HEK293 (cell line): ENCODE measurements around the gene RAD51.

Source experiments
- EGR2 ChIP-seq: fragments of 450-650 bp; formaldehyde crosslinking; IDR thresholded peaks from 2 replicates; pipeline ENCODE4 v1.5.1; 2016; ENCODE audit warnings: low read depth, missing biosample characterization, missing genetic modification characterization
- FEZF1 ChIP-seq: fragments of 450-650 bp; formaldehyde crosslinking; IDR thresholded peaks from 2 replicates; pipeline ENCODE4 v1.5.1; 2016; ENCODE audit warnings: missing biosample characterization, missing genetic modification characterization
- GLI2 ChIP-seq: fragments of 450-650 bp; formaldehyde crosslinking; IDR thresholded peaks from 2 replicates; pipeline ENCODE4; 2017; ENCODE audit warnings: missing biosample characterization, missing genetic modification characterization, low read depth, borderline replicate concordance
- GLIS1 ChIP-seq: fragments of 450-650 bp; formaldehyde crosslinking; IDR thresholded peaks from 2 replicates; pipeline ENCODE4 v1.5.1; 2016; ENCODE audit warnings: missing biosample characterization, missing genetic modification characterization
- KLF17 ChIP-seq: fragments of 450-650 bp; formaldehyde crosslinking; IDR thresholded peaks from 2 replicates; pipeline ENCODE4 v1.5.1; 2016; ENCODE audit warnings: missing biosample characterization, missing genetic modification characterization
- KLF7 ChIP-seq: fragments of 450-650 bp; formaldehyde crosslinking; IDR thresholded peaks from 2 replicates; pipeline ENCODE4 v1.5.1; 2016; ENCODE audit warnings: missing biosample characterization, missing genetic modification characterization, borderline replicate concordance
- WT1 ChIP-seq: fragments of 450-650 bp; formaldehyde crosslinking; IDR thresholded peaks from 2 replicates; pipeline ENCODE4 v1.5.1; 2016; ENCODE audit warnings: missing biosample characterization, missing genetic modification characterization
- ZBTB26 ChIP-seq: fragments of 450-650 bp; formaldehyde crosslinking; optimal IDR thresholded peaks from 2 replicates; pipeline ENCODE3; 2016; ENCODE audit warnings: missing biosample characterization, mild to moderate bottlenecking, missing genetic modification characterization
- ZBTB48 ChIP-seq: fragments of 450-650 bp; formaldehyde crosslinking; IDR thresholded peaks from 2 replicates; pipeline ENCODE4 v1.5.1; 2016; ENCODE audit warnings: missing biosample characterization, missing genetic modification characterization
- ZBTB8A ChIP-seq: fragments of 450-650 bp; formaldehyde crosslinking; IDR thresholded peaks from 2 replicates; pipeline ENCODE4 v1.5.1; 2016; ENCODE audit warnings: missing biosample characterization, missing genetic modification characterization
- ZFHX2 ChIP-seq: fragments of 450-650 bp; formaldehyde crosslinking; conservative IDR thresholded peaks from 2 replicates; pipeline ENCODE4 v1.5.1; 2016; ENCODE audit warnings: missing biosample characterization, missing genetic modification characterization
- ZIC2 ChIP-seq: fragments of 450-650 bp; formaldehyde crosslinking; IDR thresholded peaks from 2 replicates; pipeline ENCODE4 v1.5.1; 2016; ENCODE audit warnings: missing biosample characterization, missing genetic modification characterization
- ZNF121 ChIP-seq: fragments of 450-650 bp; formaldehyde crosslinking; IDR thresholded peaks from 2 replicates; pipeline ENCODE4 v1.5.1; 2016; ENCODE audit warnings: missing biosample characterization, missing genetic modification characterization
- ZNF19 ChIP-seq: fragments of 450-650 bp; formaldehyde crosslinking; IDR thresholded peaks from 2 replicates; pipeline ENCODE4; 2016; ENCODE audit warnings: missing biosample characterization, missing genetic modification characterization, low read depth
- ZNF2 ChIP-seq: fragments of 450-650 bp; formaldehyde crosslinking; IDR thresholded peaks from 2 replicates; pipeline ENCODE4 v1.5.1; 2016; ENCODE audit warnings: missing biosample characterization, missing genetic modification characterization
- ZNF202 ChIP-seq: fragments of 450-650 bp; formaldehyde crosslinking; IDR thresholded peaks from 2 replicates; pipeline ENCODE4 v1.5.1; 2016; ENCODE audit warnings: missing biosample characterization, missing genetic modification characterization, borderline replicate concordance
- ZNF211 ChIP-seq: fragments of 450-650 bp; formaldehyde crosslinking; IDR thresholded peaks from 2 replicates; pipeline ENCODE4 v1.5.1; 2016; ENCODE audit warnings: low read depth, missing biosample characterization, missing genetic modification characterization
- ZNF221 ChIP-seq: fragments of 450-650 bp; formaldehyde crosslinking; IDR thresholded peaks from 2 replicates; pipeline ENCODE4 v1.5.1; 2017; ENCODE audit warnings: missing biosample characterization, missing genetic modification characterization, borderline replicate concordance
- ZNF394 ChIP-seq: fragments of 450-650 bp; formaldehyde crosslinking; IDR thresholded peaks from 2 replicates; pipeline ENCODE4 v1.5.1; 2016; ENCODE audit warnings: missing biosample characterization, missing genetic modification characterization, mild to moderate bottlenecking, moderate library complexity, borderline replicate concordance
- ZNF629 ChIP-seq: fragments of 450-650 bp; formaldehyde crosslinking; IDR thresholded peaks from 2 replicates; pipeline ENCODE4 v1.5.1; 2017; ENCODE audit warnings: missing biosample characterization, missing genetic modification characterization
- ZNF664 ChIP-seq: fragments of 450-650 bp; formaldehyde crosslinking; IDR thresholded peaks from 2 replicates; pipeline ENCODE4 v1.5.1; 2016; ENCODE audit warnings: missing biosample characterization, missing genetic modification characterization
- ZNF747 ChIP-seq: fragments of 450-650 bp; formaldehyde crosslinking; IDR thresholded peaks from 2 replicates; pipeline ENCODE4 v1.5.1; 2016; ENCODE audit warnings: missing biosample characterization, missing genetic modification characterization
- ZXDB ChIP-seq: fragments of 450-650 bp; formaldehyde crosslinking; IDR thresholded peaks from 2 replicates; pipeline ENCODE4 v1.5.1; 2016; ENCODE audit warnings: missing biosample characterization, missing genetic modification characterization
- TF ChIP-seq, protein P1 (sequence below): fragments of 450-650 bp; formaldehyde crosslinking; IDR thresholded peaks from 2 replicates; pipeline ENCODE4 v1.5.1; 2016; ENCODE audit warnings: missing biosample characterization, missing genetic modification characterization
- TF ChIP-seq, protein P2 (sequence below): fragments of 450-650 bp; formaldehyde crosslinking; IDR thresholded peaks from 2 replicates; pipeline ENCODE4 v1.5.1; 2016; ENCODE audit warnings: missing biosample characterization, missing genetic modification characterization
- TF ChIP-seq, protein P3 (sequence below): fragments of 450-650 bp; formaldehyde crosslinking; IDR thresholded peaks from 2 replicates; pipeline ENCODE4 v1.5.1; 2016; ENCODE audit warnings: missing biosample characterization, missing genetic modification characterization
- TF ChIP-seq, protein P4 (sequence below): fragments of 450-650 bp; formaldehyde crosslinking; IDR thresholded peaks from 2 replicates; pipeline ENCODE4 v1.5.1; 2016; ENCODE audit warnings: missing biosample characterization, missing genetic modification characterization
- TF ChIP-seq, protein P5 (sequence below): IDR thresholded peaks from 2 replicates; pipeline ENCODE4 v1.6.1; 2011; ENCODE audit warnings: mild to moderate bottlenecking, low read depth, low read length, borderline replicate concordance

The RAD51 gene

GRCh38 chr15:40768521-40769273 lies 73.7 kb downstream of the RAD51 start (continued):
- TF ChIP-seq, protein P1, sequence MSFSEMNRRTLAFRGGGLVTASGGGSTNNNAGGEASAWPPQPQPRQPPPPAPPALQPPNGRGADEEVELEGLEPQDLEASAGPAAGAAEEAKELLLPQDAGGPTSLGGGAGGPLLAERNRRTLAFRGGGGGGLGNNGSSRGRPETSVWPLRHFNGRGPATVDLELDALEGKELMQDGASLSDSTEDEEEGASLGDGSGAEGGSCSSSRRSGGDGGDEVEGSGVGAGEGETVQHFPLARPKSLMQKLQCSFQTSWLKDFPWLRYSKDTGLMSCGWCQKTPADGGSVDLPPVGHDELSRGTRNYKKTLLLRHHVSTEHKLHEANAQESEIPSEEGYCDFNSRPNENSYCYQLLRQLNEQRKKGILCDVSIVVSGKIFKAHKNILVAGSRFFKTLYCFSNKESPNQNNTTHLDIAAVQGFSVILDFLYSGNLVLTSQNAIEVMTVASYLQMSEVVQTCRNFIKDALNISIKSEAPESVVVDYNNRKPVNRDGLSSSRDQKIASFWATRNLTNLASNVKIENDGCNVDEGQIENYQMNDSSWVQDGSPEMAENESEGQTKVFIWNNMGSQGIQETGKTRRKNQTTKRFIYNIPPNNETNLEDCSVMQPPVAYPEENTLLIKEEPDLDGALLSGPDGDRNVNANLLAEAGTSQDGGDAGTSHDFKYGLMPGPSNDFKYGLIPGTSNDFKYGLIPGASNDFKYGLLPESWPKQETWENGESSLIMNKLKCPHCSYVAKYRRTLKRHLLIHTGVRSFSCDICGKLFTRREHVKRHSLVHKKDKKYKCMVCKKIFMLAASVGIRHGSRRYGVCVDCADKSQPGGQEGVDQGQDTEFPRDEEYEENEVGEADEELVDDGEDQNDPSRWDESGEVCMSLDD (tag by site-specific recombination) = no peak
- TF ChIP-seq ZNF664 (tag by site-specific recombination) = no peak
- peak; percentile 81; the same call in 1 of the 2 replicates for TF ChIP-seq KLF7 (tag by site-specific recombination)
- TF ChIP-seq ZNF629 = peak; percentile 14; the same call in 1 of the 2 replicates
- no peak for TF ChIP-seq ZNF202 (tag by site-specific recombination)
- TF ChIP-seq WT1 (tag by site-specific recombination) = peak; percentile 74; the same call in 1 of the 2 replicates
- TF ChIP-seq, protein P2, sequence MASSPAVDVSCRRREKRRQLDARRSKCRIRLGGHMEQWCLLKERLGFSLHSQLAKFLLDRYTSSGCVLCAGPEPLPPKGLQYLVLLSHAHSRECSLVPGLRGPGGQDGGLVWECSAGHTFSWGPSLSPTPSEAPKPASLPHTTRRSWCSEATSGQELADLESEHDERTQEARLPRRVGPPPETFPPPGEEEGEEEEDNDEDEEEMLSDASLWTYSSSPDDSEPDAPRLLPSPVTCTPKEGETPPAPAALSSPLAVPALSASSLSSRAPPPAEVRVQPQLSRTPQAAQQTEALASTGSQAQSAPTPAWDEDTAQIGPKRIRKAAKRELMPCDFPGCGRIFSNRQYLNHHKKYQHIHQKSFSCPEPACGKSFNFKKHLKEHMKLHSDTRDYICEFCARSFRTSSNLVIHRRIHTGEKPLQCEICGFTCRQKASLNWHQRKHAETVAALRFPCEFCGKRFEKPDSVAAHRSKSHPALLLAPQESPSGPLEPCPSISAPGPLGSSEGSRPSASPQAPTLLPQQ (tag by site-specific recombination) = peak; percentile 45; the same call in 1 of the 2 replicates
- peak; percentile 67 for TF ChIP-seq ZIC2
- no peak for TF ChIP-seq ZNF221
- 0 out of 2 replicates have a peak, but pooled peaks have one; percentile 14 for TF ChIP-seq ZNF2 (tag by site-specific recombination)
- peak; percentile 95 for TF ChIP-seq ZNF121
- TF ChIP-seq ZNF747 = no peak
- peak; percentile 52; the same call in 1 of the 2 replicates for TF ChIP-seq EGR2
- TF ChIP-seq ZNF394 = 0 out of 2 replicates have a peak, but pooled peaks have one; percentile 25
- TF ChIP-seq FEZF1 (tag by site-specific recombination) = peak; percentile 84
- TF ChIP-seq, protein P3, sequence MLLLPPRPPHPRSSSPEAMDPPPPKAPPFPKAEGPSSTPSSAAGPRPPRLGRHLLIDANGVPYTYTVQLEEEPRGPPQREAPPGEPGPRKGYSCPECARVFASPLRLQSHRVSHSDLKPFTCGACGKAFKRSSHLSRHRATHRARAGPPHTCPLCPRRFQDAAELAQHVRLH (tag by site-specific recombination) = no peak
- peak; percentile 64 for TF ChIP-seq GLIS1 (tag by site-specific recombination)
- TF ChIP-seq, protein P4, sequence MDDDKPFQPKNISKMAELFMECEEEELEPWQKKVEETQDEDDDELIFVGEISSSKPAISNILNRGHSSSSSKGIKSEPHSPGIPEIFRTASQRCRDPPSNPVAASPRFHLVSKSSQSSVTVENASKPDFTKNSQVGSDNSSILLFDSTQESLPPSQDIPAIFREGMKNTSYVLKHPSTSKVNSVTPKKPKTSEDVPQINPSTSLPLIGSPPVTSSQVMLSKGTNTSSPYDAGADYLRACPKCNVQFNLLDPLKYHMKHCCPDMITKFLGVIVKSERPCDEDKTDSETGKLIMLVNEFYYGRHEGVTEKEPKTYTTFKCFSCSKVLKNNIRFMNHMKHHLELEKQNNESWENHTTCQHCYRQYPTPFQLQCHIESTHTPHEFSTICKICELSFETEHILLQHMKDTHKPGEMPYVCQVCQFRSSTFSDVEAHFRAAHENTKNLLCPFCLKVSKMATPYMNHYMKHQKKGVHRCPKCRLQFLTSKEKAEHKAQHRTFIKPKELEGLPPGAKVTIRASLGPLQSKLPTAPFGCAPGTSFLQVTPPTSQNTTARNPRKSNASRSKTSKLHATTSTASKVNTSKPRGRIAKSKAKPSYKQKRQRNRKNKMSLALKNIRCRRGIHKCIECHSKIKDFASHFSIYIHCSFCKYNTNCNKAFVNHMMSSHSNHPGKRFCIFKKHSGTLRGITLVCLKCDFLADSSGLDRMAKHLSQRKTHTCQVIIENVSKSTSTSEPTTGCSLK (tag by site-specific recombination) = no peak
- peak; percentile 63 for TF ChIP-seq ZFHX2 (tag by site-specific recombination)
- TF ChIP-seq KLF17 (tag by site-specific recombination) = peak; percentile 89
- TF ChIP-seq GLI2 (tag by site-specific recombination) = no peak
- TF ChIP-seq ZNF211 (tag by site-specific recombination) = no peak
- 0 out of 2 replicates have a peak, but pooled peaks have one; percentile 33 for TF ChIP-seq ZXDB (tag by site-specific recombination)
- no peak for TF ChIP-seq ZBTB48 (tag by site-specific recombination)
- peak; percentile 76 for TF ChIP-seq ZBTB8A (tag by site-specific recombination)
- TF ChIP-seq ZBTB26 (tag by site-specific recombination) = no peak
- TF ChIP-seq ZNF19 (tag by site-specific recombination) = no peak
- TF ChIP-seq, protein P5, sequence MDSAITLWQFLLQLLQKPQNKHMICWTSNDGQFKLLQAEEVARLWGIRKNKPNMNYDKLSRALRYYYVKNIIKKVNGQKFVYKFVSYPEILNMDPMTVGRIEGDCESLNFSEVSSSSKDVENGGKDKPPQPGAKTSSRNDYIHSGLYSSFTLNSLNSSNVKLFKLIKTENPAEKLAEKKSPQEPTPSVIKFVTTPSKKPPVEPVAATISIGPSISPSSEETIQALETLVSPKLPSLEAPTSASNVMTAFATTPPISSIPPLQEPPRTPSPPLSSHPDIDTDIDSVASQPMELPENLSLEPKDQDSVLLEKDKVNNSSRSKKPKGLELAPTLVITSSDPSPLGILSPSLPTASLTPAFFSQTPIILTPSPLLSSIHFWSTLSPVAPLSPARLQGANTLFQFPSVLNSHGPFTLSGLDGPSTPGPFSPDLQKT = no peak
